BLaER1 (cell line): ENCODE data around the gene CLEC12A.
"Not testable (repeated sequence)": the region's sequence is repeated elsewhere in the genome, so short reads cannot be mapped to it uniquely, and the experiment has no call there.

ENCODE experiments used
- H3K27ac ChIP-seq: shearing (Covaris generic); formaldehyde crosslinking; 2 replicates; pipeline ENCODE4 v1.8.1; 2022
- H3K27me3 ChIP-seq: shearing (Covaris generic); formaldehyde crosslinking; 2 replicates; pipeline ENCODE4 v1.8.1; 2022
- H3K36me3 ChIP-seq: shearing (Covaris generic); formaldehyde crosslinking; 2 replicates; pipeline ENCODE4 v1.8.1; 2022
- H3K4me1 ChIP-seq: shearing (Covaris generic); formaldehyde crosslinking; 2 replicates; pipeline ENCODE4 v1.8.1; 2022
- H3K4me2 ChIP-seq: shearing (Covaris generic); formaldehyde crosslinking; 2 replicates; pipeline ENCODE4 v1.8.1; 2022
- H3K4me3 ChIP-seq: shearing (Covaris generic); formaldehyde crosslinking; 2 replicates; pipeline ENCODE4 v1.8.1; 2022
- H3K9ac ChIP-seq: shearing (Covaris generic); formaldehyde crosslinking; 2 replicates; pipeline ENCODE4 v1.8.1; 2022
- H3K9me3 ChIP-seq: shearing (Covaris generic); formaldehyde crosslinking; 2 replicates; pipeline ENCODE4 v1.8.1; 2022
- H4K20me1 ChIP-seq: shearing (Covaris generic); formaldehyde crosslinking; 2 replicates; pipeline ENCODE4 v1.8.1; 2022
- Cebpa-rat ChIP-seq: shearing (Covaris generic); IDR thresholded peaks from 2 replicates; pipeline ENCODE4 v1.8.1; 2022

CLEC12A gene

DNA sequence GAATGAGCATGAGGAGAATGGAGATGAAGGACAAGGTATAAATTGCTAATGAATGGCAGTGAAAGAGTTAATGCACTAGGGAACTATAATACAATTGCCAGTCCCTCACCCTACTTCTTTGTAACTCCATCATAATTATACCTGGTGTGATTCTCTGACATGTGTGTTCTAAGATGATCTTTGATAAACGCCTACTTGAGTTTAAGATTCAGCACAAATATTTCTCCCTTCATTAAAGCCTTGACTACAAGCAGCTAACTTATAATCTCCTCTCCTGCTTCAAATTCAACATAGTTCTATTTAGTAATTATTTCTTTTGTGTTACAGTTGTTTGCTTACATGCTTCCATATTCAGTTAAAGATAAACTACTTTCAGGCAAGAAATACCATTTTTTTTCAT, 29.4 kb upstream of the CLEC12A start:
- H3K9ac ChIP-seq: no peak overlapping the region
- TF ChIP-seq Cebpa-rat: no peak
- H3K27me3 ChIP-seq: peaks cover 7% of the 10 kb centered on the region

DNA sequence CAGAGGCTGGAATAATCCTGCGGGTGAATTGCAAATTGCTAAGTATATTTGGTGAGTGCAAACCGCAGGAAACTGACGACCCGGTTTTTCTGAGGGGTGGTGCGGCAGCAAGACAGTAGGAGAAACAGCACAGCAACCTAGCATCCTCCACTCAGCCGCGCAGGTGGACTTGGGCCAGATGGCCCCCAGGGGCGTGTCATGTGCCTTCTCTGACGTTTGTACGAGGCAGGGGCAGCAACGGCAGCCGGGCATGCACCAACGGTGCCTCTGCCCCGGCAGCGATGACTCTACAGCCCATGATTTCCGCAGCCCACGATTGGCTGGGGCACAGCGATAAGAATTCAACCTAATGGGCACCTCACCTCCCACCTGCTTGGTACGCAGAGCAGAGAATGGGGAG, 28.0 kb upstream of the CLEC12A start:
- Histone ChIP-seq H3K4me3 (peak overlapping the region; percentile 20; the same call in 1 of the 2 replicates), H3K36me3 (no peaks in the 10 kb centered on the region), H3K4me1 (peaks cover 14% of the 10 kb centered on the region), H3K9me3 (no peaks in the 10 kb centered on the region), H4K20me1 (no peaks in the 10 kb centered on the region), H3K27ac (no peak overlapping the region), H3K27me3 (peaks cover 7% of the 10 kb centered on the region), H3K4me2 (peak overlapping the region; percentile 52), H3K9ac (no peak overlapping the region)
- TF ChIP-seq Cebpa-rat: no peak

More for the DNA sequence above, 29.4 kb upstream of the CLEC12A start:
- no peak overlapping the region for H3K4me2 ChIP-seq
- H3K9me3 ChIP-seq: no peaks in the 10 kb centered on the region
- no peak overlapping the region for H3K27ac ChIP-seq
- H4K20me1 ChIP-seq: no peaks in the 10 kb centered on the region
- H3K36me3 ChIP-seq: no peaks in the 10 kb centered on the region
- peaks cover 14% of the 10 kb centered on the region for H3K4me1 ChIP-seq
- no peak overlapping the region for H3K4me3 ChIP-seq

DNA sequence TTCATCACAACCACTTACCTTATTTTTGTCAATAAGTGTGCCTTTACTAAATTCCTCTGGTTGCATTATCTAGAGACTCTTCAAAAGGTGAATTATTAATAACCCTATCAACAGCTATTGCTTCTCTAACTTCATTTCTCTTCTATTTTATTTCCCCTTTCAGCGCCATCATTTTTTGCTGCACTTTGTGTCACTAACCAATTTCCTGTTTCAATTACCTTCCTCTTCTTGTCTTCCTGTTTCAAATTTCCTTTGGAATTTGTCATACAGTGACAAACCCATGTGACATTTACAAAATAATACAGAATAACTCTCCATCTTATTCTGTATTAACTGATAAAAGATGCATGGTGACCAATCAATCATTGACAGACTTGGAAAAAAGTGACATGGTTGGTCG, 26.8 kb upstream of the CLEC12A start:
- H3K4me1 ChIP-seq: peaks cover 14% of the 10 kb centered on the region
- peaks cover 7% of the 10 kb centered on the region for H3K27me3 ChIP-seq
- H3K36me3 ChIP-seq: no peaks in the 10 kb centered on the region
- no peaks in the 10 kb centered on the region for H4K20me1 ChIP-seq
- H3K9ac ChIP-seq: no peak overlapping the region
- H3K4me3 ChIP-seq: no peak overlapping the region
- H3K27ac ChIP-seq: no peak overlapping the region
- TF ChIP-seq Cebpa-rat: no peak
- no peaks in the 10 kb centered on the region for H3K9me3 ChIP-seq
- H3K4me2 ChIP-seq: 0 out of 2 replicates have a peak overlapping the region, but pooled peaks have one; percentile 16

DNA sequence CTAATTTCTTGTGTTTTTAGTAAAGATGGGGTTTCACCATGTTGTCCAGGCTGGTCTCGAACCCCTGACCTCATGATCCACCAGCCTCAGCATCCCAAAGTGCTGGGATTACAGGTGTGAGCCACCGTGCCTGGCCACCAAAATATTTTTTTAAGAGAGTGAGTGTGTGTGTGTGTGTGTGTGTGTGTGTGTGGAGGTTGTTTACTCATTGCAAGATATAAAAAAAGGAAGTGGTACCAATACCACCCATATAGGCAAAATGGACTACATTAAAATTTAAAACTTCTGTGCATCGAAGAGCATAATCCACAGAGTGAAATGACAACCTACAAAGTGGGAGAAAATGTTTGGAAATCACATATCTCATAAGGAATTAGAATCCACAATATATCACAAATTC, 23.5 kb upstream of the CLEC12A start:
- Histone ChIP-seq H3K27me3 (peaks cover 7% of the 10 kb centered on the region), H3K36me3 (no peaks in the 10 kb centered on the region), H3K4me2 (no peak overlapping the region), H3K9me3 (no peaks in the 10 kb centered on the region), H3K4me1 (peaks cover 28% of the 10 kb centered on the region), H3K9ac (no peak overlapping the region), H4K20me1 (no peaks in the 10 kb centered on the region), H3K27ac (no peak overlapping the region), H3K4me3 (no peak overlapping the region)
- TF ChIP-seq Cebpa-rat: no peak

- no peak for TF ChIP-seq Cebpa-rat
- H4K20me1 ChIP-seq: no peaks in the 10 kb centered on the region
- H3K4me2 ChIP-seq: no peak overlapping the region
Measured at GRCh38 chr12:9948606-9949296, 22.5 kb upstream of the CLEC12A start.

GRCh38 chr12:9951026-9951675, 20.1 kb upstream of the CLEC12A start:
- no peak overlapping the region for H3K9ac ChIP-seq
- H3K27ac ChIP-seq: no peak overlapping the region
- no peaks in the 10 kb centered on the region for H3K9me3 ChIP-seq
- H3K4me3 ChIP-seq: no peak overlapping the region
- H3K27me3 ChIP-seq: no peaks in the 10 kb centered on the region
- no peak for TF ChIP-seq Cebpa-rat
- H3K36me3 ChIP-seq: no peaks in the 10 kb centered on the region
- H3K4me2 ChIP-seq: peak overlapping the region; percentile 59
- H3K4me1 ChIP-seq: peaks cover 14% of the 10 kb centered on the region
- H4K20me1 ChIP-seq: no peaks in the 10 kb centered on the region

More at GRCh38 chr12:9948606-9949296, 22.5 kb upstream of the CLEC12A start:
- Histone ChIP-seq H3K36me3 (no peaks in the 10 kb centered on the region), H3K27me3 (no peaks in the 10 kb centered on the region), H3K27ac (no peak overlapping the region), H3K4me1 (peaks cover 20% of the 10 kb centered on the region), H3K9ac (no peak overlapping the region), H3K9me3 (no peaks in the 10 kb centered on the region), H3K4me3 (no peak overlapping the region)

DNA sequence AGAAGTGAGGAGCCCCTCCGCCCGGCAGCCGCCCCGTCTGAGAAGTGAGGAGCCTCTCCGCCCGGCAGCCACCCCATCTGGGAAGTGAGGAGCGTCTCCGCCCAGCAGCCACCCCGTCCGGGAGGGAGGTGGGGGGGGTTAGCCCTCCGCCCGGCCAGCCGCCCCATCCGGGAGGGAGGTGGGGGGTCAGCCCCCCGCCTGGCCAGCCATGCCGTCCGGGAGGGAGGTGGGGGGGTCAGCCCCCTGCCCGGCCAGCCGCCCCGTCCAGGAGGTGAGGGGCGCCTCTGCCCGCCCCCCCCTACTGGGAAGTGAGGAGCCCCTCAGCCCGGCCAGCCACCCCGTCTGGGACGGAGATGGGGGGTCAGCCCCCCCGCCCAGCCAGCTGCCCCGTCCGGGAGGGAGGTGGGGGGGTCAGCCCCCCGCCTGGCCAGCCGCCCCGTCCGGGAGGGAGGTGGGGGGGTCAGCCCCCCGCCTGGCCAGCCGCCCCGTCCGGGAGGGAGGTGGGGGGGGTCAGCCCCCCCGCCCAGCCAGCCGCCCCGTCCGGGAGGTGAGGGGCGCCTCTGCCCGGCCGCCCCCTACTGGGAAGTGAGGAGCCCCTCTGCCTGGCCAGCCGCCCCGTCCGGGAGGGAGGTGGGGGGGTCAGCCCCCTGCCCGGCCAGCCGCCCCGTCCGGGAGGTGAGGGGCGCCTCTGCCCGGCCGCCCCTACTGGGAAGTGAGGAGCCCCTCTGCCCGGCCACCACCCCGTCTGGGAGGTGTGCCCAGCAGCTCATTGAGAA, 18.1 kb upstream of the CLEC12A start:
- not testable (repeated sequence) for H3K27me3 ChIP-seq, H3K36me3 ChIP-seq, H3K27ac ChIP-seq, H4K20me1 ChIP-seq, H3K4me2 ChIP-seq, H3K4me3 ChIP-seq, H3K9me3 ChIP-seq, H3K9ac ChIP-seq
- peaks cover 26% of the 10 kb centered on the region for H3K4me1 ChIP-seq

- no peak overlapping the region for H3K27ac ChIP-seq
- H3K9me3 ChIP-seq: no peaks in the 10 kb centered on the region
- no peak for TF ChIP-seq Cebpa-rat
- H3K4me3 ChIP-seq: no peak overlapping the region
- H3K9ac ChIP-seq: no peak overlapping the region
- H4K20me1 ChIP-seq: no peaks in the 10 kb centered on the region
- H3K4me1 ChIP-seq: peaks cover 17% of the 10 kb centered on the region
- no peaks in the 10 kb centered on the region for H3K27me3 ChIP-seq
- no peaks in the 10 kb centered on the region for H3K36me3 ChIP-seq
- H3K4me2 ChIP-seq: peak overlapping the region; percentile 55
Measured at GRCh38 chr12:9957834-9958233, 13.4 kb upstream of the CLEC12A start.

GRCh38 chr12:9960590-9960989, 10.6 kb upstream of the CLEC12A start:
- no peaks in the 10 kb centered on the region for H4K20me1 ChIP-seq
- H3K36me3 ChIP-seq: no peaks in the 10 kb centered on the region
- TF ChIP-seq Cebpa-rat: no peak
- H3K4me3 ChIP-seq: no peak overlapping the region
- H3K9me3 ChIP-seq: no peaks in the 10 kb centered on the region
- no peak overlapping the region for H3K9ac ChIP-seq
- H3K27ac ChIP-seq: no peak overlapping the region
- H3K4me1 ChIP-seq: peaks cover 17% of the 10 kb centered on the region
- H3K27me3 ChIP-seq: no peaks in the 10 kb centered on the region
- H3K4me2 ChIP-seq: no peak overlapping the region

- H3K9ac ChIP-seq: no peak overlapping the region
- no peaks in the 10 kb centered on the region for H3K9me3 ChIP-seq
- H3K4me1 ChIP-seq: peaks cover 17% of the 10 kb centered on the region
- H3K36me3 ChIP-seq: no peaks in the 10 kb centered on the region
- no peak for TF ChIP-seq Cebpa-rat
- H3K4me2 ChIP-seq: no peak overlapping the region
- no peak overlapping the region for H3K27ac ChIP-seq
- no peaks in the 10 kb centered on the region for H4K20me1 ChIP-seq
- H3K27me3 ChIP-seq: no peaks in the 10 kb centered on the region
- no peak overlapping the region for H3K4me3 ChIP-seq
Measured at GRCh38 chr12:9961106-9961505, 10.1 kb upstream of the CLEC12A start.
